Thyroid gland (tissue), 4 donors: ENCODE data around the gene GNPTG.

Experiments
- POLR2A ChIP-seq, 2 donors: fragments of 450-650 bp; IDR thresholded peaks; one replicate each; pipeline ENCODE4 v1.6.1; 2017; ENCODE audit warnings: antibody characterized with exemption in 2 of 2, mild to moderate bottlenecking in 2 of 2, moderate library complexity in 1 of 2
- TF ChIP-seq, protein P1 (sequence below), 6 experiments: fragments of 200-600 bp in 3 of 6; fragments of 450-650 bp in 3 of 6; sonication (generic) in 3 of 6; IDR thresholded peaks; one replicate each; pipeline ENCODE4 v1.5.1; 2016 to 2019; ENCODE audit warnings: antibody characterized with exemption in 6 of 6, mild to moderate bottlenecking in 2 of 6, inconsistent platforms in 1 of 6, moderate library complexity in 1 of 6

- TF ChIP-seq, protein P1, sequence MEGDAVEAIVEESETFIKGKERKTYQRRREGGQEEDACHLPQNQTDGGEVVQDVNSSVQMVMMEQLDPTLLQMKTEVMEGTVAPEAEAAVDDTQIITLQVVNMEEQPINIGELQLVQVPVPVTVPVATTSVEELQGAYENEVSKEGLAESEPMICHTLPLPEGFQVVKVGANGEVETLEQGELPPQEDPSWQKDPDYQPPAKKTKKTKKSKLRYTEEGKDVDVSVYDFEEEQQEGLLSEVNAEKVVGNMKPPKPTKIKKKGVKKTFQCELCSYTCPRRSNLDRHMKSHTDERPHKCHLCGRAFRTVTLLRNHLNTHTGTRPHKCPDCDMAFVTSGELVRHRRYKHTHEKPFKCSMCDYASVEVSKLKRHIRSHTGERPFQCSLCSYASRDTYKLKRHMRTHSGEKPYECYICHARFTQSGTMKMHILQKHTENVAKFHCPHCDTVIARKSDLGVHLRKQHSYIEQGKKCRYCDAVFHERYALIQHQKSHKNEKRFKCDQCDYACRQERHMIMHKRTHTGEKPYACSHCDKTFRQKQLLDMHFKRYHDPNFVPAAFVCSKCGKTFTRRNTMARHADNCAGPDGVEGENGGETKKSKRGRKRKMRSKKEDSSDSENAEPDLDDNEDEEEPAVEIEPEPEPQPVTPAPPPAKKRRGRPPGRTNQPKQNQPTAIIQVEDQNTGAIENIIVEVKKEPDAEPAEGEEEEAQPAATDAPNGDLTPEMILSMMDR (IDR thresholded peaks at IDR 0.05): no peak
- TF ChIP-seq POLR2A (IDR thresholded peaks at IDR 0.05): no peak
These were observed 42.0 kb downstream of the GNPTG start for GRCh38 chr16:1393613-1394176.
